Adipocyte (in vitro differentiated cells): Measurements from ENCODE around the gene ADD1.

Source experiments
- DNase-seq: peaks from one replicate; pipeline ENCODE4 v3.0.0-alpha.2; 2015; ENCODE audit warnings: low read depth
- H3K27me3 ChIP-seq: replicated peaks from 2 replicates; pipeline ENCODE4 v1.7.0; 2013; ENCODE audit warnings: mild to moderate bottlenecking, low read length, moderate library complexity; ENCODE audit not compliant: control insufficient read depth, insufficient read depth
- H3K36me3 ChIP-seq: 2 replicates; pipeline ENCODE4 v1.7.0; 2013; ENCODE audit warnings: low read length, mild to moderate bottlenecking, moderate library complexity; ENCODE audit not compliant: control insufficient read depth, insufficient read depth, severe bottlenecking
- H3K4me1 ChIP-seq: 2 replicates; pipeline ENCODE4 v1.7.0; 2013; ENCODE audit warnings: mild to moderate bottlenecking, low read length, moderate library complexity; ENCODE audit not compliant: control insufficient read depth, insufficient read depth
- H3K4me3 ChIP-seq: 2 replicates; pipeline ENCODE4 v1.7.0; 2013; ENCODE audit warnings: mild to moderate bottlenecking, low read length, moderate library complexity
- H3K9ac ChIP-seq: 2 replicates; pipeline ENCODE4 v1.7.0; 2013; ENCODE audit warnings: mild to moderate bottlenecking, low read length, moderate library complexity
- H3K9me3 ChIP-seq: 2 replicates; pipeline ENCODE4 v1.7.0; 2013; ENCODE audit warnings: mild to moderate bottlenecking, low read length, moderate library complexity; ENCODE audit not compliant: control insufficient read depth

The ADD1 gene

DNA sequence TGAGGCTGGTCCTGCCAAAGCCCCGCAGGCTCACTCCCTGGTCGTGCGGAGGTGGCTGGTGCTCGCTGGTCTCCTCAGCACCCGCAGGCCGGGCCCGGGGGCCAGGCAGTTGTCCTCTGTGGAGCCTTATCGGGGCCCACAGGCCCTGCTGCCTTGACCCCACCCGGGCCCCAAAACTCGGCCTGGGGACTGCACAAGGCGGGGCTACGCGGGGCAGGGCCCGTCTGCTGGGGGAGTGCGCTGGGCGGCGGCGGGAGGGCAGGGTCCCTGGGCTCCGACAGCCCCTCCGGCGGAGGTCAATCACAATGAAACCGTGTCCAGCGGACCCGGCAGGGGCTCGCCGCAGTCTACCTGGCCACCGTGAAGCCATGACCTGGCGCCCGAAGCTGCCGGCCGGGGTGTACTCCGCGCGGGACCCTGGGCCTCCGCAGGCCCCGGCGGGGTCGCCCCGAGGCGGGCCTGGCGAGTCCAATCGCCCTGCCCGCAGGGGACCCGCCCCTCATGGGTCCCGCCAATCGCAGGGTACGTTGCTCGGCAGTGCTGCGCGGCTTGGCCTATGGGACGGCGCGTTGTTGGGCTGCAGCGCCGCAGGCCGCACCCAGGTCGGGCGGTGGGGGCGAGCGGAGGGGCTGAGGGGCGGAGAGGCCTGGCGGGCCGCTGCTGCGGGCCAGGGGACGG, at the start of gene ADD1:
Gene ADD1 (plus strand): TSS at position 582 of the 678 bp plus-strand sequence. CDS start 32,072 bp downstream, outside the sequence.
- Histone ChIP-seq H3K36me3 (no peaks in the 10 kb centered on the region), H3K9ac (peak within 1 kb of the TSS; percentile 93), H3K27me3 (no peaks in the 10 kb centered on the region), H3K4me1 (peaks cover 15% of the 10 kb centered on the region), H3K4me3 (peak within 1 kb of the TSS; percentile 98), H3K9me3 (no peaks in the 10 kb centered on the region)
- DNase-seq = peak; percentile 94

DNA sequence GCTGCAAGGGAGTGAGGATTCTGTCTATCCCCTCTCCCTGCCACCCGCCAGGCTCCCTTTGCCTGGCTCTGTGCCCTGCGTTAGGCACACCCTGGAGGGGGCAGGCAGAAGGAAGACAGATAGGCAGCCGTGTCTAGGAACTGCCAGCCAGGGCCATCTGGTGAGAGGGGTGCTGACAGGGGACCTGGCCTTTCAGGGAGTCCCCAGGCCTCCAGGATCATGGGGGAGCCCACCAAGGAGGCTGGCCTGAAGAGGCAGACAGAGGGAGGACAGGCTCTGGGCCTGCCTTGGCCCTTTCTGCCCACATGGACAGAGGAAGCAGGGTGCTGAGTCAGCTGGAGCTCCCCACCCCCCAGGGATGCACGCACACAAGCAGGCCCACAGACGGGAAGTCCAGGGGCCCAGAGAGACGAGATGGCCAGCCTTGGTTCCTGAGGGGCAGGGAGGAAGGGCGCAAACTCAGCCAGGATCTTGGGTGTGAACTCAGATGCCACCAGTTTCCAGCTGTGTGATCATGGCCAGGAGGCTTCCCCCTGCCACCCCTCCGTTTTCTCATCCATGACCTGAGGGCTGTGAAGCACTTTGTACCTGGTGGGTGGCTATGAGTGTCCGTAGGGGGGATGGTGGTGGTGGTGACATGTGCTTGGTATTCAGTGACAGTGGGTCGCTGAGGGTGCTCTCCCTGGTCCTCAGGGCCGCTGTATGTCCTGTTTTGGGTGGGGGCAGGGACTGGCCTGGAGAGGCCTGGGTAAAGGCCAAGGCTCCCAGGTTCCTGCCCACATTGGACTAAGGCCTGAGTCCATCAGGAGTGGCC, 49.0 kb upstream of the ADD1 start:
- H3K9ac ChIP-seq = peak overlapping the region; percentile 82
- H3K4me3 ChIP-seq = peak overlapping the region; percentile 82
- H3K9me3 ChIP-seq = no peaks in the 10 kb centered on the region
- no peaks in the 10 kb centered on the region for H3K27me3 ChIP-seq
- peak; percentile 73 for DNase-seq
- peaks cover 33% of the 10 kb centered on the region for H3K4me1 ChIP-seq
- H3K36me3 ChIP-seq = peaks cover 5% of the 10 kb centered on the region

DNA sequence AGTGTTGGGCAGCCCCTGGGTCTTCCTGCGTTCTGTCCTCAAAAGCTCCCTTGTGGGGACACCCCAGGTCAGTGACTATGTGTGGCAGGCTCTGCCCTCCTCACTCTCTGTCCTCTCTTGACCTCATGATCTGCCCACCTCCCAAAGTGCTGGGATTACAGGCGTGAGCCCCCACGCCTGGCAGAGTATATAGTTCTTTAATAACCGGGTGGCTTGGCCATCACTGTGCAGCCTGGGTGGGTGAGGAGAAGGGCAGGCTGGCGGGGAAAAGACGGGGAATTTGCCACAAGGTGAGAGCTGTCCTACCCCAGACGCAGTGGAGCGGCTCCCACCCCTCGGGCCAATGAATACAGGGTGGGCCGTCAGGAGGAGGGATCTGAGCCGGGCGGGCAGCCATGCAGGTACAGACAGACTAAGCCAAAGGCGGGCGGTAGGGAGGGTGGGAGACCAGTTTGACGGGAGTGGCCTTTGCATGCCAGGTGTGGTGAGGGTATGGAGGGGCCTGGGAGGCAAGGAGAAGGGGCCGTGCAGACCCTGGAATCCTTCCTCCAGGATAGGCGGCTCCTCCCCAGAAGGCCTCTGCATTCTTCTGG, 48.2 kb upstream of the ADD1 start:
- Histone ChIP-seq H3K4me1 (peaks cover 38% of the 10 kb centered on the region), H3K27me3 (no peaks in the 10 kb centered on the region), H3K4me3 (peak overlapping the region; percentile 82), H3K9ac (peak overlapping the region; percentile 82), H3K36me3 (peaks cover 5% of the 10 kb centered on the region), H3K9me3 (no peaks in the 10 kb centered on the region)
- no peak for DNase-seq

DNA sequence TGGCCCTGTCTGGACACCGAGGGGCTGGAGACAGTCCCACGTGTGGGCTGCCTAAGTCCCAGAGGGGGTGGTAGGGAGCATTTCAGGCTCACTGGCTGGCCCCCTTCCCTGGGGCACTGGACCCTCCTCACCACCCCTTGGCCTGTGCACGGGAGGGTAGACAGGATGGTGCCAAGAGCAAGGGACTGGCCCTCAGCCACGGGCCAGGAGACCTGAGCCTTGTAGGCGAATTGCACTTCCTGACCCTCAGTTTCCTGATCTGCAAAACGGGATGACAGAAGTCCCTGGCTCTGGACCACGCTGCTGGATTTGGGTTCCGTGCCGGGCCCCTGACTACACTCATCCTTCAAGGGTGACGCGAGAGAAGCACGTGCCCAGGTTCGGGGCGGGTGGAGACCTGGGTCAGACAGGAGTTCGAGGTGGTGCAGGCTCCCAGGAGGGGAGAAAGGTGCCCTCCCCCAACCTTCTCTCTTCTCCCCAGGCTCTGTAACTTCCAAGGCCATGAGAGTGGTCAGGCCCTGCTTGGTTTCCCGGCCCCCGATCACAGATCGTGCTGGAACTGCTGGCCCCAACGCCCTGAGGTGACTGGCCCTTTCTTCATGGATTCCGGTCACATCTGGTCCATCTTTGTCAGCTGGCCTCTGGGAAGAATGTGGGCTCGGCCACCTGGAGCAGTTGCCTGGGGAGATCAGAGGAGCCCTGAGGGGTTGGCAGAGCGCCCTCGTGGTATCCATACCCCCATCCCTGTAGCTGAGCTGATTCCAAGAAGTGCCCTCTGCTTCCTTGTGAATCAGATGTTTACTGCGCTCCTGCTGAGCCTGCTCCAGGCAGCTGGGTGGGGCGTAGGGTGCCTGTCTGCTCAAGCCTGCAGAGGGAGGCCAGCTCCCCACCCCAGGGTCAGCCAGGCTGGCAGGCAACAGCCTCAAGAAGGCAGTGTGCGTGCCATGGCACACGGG, 47.5 kb upstream of the ADD1 start:
- Histone ChIP-seq H3K4me3 (no peak overlapping the region), H3K9me3 (no peaks in the 10 kb centered on the region), H3K4me1 (peaks cover 46% of the 10 kb centered on the region), H3K9ac (no peak overlapping the region), H3K27me3 (no peaks in the 10 kb centered on the region), H3K36me3 (peaks cover 5% of the 10 kb centered on the region)
- DNase-seq = peak; percentile 68

- Histone ChIP-seq H3K9me3 (no peaks in the 10 kb centered on the region), H3K27me3 (no peaks in the 10 kb centered on the region), H3K36me3 (peaks cover 5% of the 10 kb centered on the region), H3K9ac (no peak overlapping the region), H3K4me1 (peaks cover 54% of the 10 kb centered on the region), H3K4me3 (no peak overlapping the region)
- no peak for DNase-seq
These were observed 46.6 kb upstream of the ADD1 start for GRCh38 chr4:2796849-2797544.

DNA sequence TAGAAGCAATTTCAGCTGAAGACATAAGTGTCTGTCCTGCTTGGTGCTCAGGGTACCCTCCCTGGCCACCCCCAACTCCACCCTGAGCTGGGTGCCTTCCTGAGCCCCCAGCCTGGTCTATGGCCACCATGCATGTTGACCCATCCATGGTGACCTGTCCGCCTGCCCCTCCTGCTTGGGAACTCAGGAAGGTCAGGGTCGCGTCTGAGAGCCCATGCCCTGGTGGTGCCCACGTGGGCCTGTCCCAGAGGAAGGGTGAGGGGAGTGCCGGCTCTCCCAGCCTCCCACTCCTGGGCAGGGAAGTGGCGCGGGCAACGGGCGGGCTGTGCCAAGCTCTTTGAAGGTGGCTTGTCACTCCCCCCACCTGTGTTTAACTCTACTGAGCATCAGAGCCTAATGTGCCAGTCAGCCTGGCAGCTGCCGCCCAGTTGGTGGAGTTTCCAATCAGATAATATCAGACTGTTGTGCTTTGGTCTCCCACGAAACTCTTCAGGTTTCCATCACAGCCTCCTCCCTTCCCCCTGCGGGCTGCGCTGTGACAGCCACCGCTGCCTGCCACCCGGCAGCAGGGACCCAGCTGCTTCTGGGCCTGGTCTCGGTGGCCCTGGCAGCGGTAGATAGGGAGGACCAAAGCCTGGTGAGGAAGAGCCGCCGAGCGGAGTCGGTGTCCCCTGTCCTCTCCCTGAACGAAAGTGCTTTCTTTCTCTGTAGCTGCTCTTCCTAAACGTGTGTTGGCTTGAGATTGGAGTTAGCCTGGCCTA, 45.9 kb upstream of the ADD1 start:
- peaks cover 5% of the 10 kb centered on the region for H3K36me3 ChIP-seq
- H3K9ac ChIP-seq = no peak overlapping the region
- H3K4me3 ChIP-seq = no peak overlapping the region
- peaks cover 58% of the 10 kb centered on the region for H3K4me1 ChIP-seq
- DNase-seq = no peak
- H3K9me3 ChIP-seq = no peaks in the 10 kb centered on the region
- no peaks in the 10 kb centered on the region for H3K27me3 ChIP-seq

- H3K27me3 ChIP-seq = no peaks in the 10 kb centered on the region
- H3K4me1 ChIP-seq = peaks cover 66% of the 10 kb centered on the region
- H3K9ac ChIP-seq = no peak overlapping the region
- DNase-seq = no peak
- H3K9me3 ChIP-seq = no peaks in the 10 kb centered on the region
- H3K4me3 ChIP-seq = no peak overlapping the region
- peaks cover 5% of the 10 kb centered on the region for H3K36me3 ChIP-seq
These were observed 45.0 kb upstream of the ADD1 start for GRCh38 chr4:2798399-2799223.

DNA sequence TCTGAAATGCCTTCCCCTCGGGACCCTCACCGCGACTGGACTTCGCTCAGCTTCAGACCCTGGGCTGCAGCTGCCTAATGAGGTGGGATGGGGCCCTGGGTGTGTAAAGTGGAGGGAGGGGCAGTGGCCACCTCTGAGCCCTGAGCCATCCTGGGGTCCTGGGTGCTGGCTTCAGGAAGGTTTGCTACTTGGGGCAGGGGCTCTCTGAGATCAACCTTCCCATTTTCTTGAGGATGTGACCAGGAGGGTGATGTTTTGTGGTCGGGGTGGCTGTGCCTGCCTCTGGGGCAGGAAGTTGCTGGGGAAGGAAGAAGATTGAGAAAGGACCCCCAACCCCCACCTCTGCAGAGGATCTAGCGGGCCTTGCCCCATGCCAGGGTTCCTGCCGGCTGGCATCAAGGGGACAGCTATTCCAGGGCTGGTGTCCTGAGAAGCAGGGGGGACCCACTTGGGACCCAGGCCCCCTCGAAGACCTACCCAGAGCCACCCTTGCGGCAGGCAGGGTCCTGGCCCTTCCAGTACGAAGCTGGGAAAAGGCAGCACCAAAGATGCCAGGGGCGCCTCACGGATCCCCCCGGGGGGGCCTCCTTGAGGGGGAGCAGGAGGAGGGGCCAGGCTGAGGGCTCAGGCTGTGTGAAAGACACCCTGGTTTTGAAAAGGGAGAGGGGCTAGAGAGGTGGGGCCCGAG, 44.3 kb upstream of the ADD1 start:
- Histone ChIP-seq H3K36me3 (peaks cover 5% of the 10 kb centered on the region), H3K4me1 (peaks cover 66% of the 10 kb centered on the region), H3K9ac (peak overlapping the region; percentile 45), H3K4me3 (no peak overlapping the region), H3K9me3 (no peaks in the 10 kb centered on the region), H3K27me3 (no peaks in the 10 kb centered on the region)
- DNase-seq = no peak
